WERI-Rb-1 (cell line): ENCODE data around the gene YWHAB.

Experiments
- DNase-seq: peaks from one replicate; pipeline ENCODE4 v3.0.0-alpha.2; 2020
- H3K27ac ChIP-seq: fragments of 250-450 bp; sonication (Bioruptor Pico); 2 replicates; pipeline ENCODE4 v1.5.1; 2020; ENCODE audit warnings: mild to moderate bottlenecking, moderate library complexity
- H3K27me3 ChIP-seq: fragments of 250-450 bp; sonication (Bioruptor Pico); 2 replicates; pipeline ENCODE4 v1.5.1; 2021; ENCODE audit warnings: mild to moderate bottlenecking, low read depth, moderate library complexity; ENCODE audit not compliant: insufficient read depth, severe bottlenecking
- H3K36me3 ChIP-seq: fragments of 250-450 bp; sonication (Bioruptor Pico); 2 replicates; pipeline ENCODE4 v1.5.1; 2020; ENCODE audit warnings: mild to moderate bottlenecking, moderate library complexity
- H3K4me3 ChIP-seq: 2 replicates; pipeline ENCODE4 v1.5.1; 2011; ENCODE audit warnings: low read depth, mild to moderate bottlenecking, control low read depth, low read length
- H3K9me3 ChIP-seq: fragments of 250-450 bp; sonication (Bioruptor Pico); 2 replicates; pipeline ENCODE4 v1.5.1; 2021; ENCODE audit warnings: mild to moderate bottlenecking, moderate library complexity; ENCODE audit not compliant: severe bottlenecking
- TF ChIP-seq, protein P1 (sequence below): IDR thresholded peaks from 2 replicates; pipeline ENCODE4 v1.5.1; 2011; ENCODE audit warnings: low read depth, mild to moderate bottlenecking, control low read depth, inconsistent platforms, low read length

Gene YWHAB

DNA sequence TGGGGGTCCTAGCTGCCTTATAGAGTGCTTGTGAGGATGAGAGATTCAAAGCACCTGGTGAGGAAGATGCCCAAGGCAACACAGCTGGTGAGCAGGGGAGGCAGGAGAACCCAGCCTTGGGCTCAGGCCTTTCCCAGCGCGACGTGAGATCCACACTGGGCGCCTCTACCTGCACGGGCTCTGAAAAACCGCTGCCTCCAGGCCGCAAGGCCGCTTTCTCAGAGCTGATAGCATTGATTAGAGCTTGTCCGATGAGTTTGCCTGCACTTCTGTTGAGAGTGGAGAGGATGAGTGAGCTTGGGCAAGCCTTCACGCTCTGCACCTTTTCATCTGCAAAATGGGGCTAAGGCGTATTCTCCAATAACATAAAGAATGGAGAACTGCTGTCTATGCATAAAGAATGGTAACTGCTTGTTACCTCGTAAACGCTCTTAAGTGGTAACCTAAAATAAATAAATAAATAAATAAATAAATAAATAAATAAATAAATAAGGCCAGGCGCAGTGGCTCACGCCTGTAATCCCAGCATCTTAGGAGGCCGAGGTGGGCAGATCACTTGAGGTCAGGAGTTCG lies 25.3 kb downstream of the YWHAB start:
- peak overlapping the region; percentile 63 for H3K27ac ChIP-seq
- H3K27me3 ChIP-seq = no peaks in the 10 kb centered on the region
- DNase-seq = no peak
- TF ChIP-seq, protein P1, sequence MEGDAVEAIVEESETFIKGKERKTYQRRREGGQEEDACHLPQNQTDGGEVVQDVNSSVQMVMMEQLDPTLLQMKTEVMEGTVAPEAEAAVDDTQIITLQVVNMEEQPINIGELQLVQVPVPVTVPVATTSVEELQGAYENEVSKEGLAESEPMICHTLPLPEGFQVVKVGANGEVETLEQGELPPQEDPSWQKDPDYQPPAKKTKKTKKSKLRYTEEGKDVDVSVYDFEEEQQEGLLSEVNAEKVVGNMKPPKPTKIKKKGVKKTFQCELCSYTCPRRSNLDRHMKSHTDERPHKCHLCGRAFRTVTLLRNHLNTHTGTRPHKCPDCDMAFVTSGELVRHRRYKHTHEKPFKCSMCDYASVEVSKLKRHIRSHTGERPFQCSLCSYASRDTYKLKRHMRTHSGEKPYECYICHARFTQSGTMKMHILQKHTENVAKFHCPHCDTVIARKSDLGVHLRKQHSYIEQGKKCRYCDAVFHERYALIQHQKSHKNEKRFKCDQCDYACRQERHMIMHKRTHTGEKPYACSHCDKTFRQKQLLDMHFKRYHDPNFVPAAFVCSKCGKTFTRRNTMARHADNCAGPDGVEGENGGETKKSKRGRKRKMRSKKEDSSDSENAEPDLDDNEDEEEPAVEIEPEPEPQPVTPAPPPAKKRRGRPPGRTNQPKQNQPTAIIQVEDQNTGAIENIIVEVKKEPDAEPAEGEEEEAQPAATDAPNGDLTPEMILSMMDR = no peak
- peaks cover 31% of the 10 kb centered on the region for H3K36me3 ChIP-seq
- peak overlapping the region; percentile 92 for H3K4me3 ChIP-seq
- no peaks in the 10 kb centered on the region for H3K9me3 ChIP-seq

DNA sequence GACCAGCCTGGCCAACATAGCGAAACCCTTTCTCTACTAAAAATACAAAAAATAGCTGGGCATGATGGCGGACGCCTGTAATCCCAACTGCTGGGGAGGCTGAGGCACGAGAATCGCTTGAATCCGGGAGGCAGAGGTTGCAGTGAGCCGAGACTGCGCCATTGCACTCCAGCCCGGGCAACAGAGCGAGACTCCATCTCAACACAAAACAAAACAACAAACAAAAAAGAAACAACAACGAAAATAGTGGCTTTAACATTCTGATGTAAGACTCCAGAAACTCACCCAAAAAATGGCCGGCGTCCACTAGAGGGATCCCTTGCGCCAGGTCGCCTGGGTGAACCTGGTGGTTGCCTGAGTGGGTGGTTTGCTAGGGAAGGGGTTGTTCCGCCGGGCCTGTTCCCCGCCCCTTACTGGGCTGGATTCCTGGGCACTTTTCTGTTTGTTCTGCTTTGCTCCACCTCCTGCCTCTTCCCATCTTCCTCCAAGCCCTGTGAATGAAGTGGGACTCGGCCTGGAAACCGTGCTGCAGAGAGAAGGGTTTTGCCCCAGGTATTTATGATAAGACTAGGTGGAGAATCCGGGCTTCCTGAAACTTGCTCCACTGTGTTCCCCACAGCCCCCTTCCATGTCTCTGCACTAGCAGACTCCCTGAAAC lies 25.9 kb downstream of the YWHAB start:
- Histone ChIP-seq H3K36me3 (peaks cover 33% of the 10 kb centered on the region), H3K4me3 (no peak overlapping the region)
- peak; percentile 72 for DNase-seq

DNA sequence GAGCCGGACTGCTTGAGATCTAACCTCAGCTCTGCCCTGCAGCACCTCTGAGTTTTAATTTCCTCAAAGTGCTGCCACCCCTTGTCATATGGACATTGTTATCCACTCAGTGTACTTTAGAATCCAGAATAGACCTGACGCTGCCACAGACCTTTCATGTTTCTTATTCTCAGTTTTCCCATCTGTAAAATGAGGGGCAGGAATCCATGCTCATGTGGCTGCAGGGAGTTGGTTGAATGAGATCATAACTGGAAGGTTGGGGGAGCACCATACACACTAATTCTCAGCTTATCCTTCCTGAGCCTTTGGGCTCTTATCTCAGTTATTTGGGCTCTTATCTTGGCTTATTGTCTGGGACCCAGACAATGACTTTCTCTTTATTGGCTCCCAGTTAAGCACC lies 26.7 kb downstream of the YWHAB start:
- no peak for DNase-seq
- H3K4me3 ChIP-seq = no peak overlapping the region
- no peaks in the 10 kb centered on the region for H3K9me3 ChIP-seq
- TF ChIP-seq, protein P1 = no peak
- H3K27ac ChIP-seq = no peak overlapping the region
- H3K36me3 ChIP-seq = peaks cover 40% of the 10 kb centered on the region
- H3K27me3 ChIP-seq = no peaks in the 10 kb centered on the region

More for the DNA sequence above, 25.9 kb downstream of the YWHAB start:
- Histone ChIP-seq H3K9me3 (no peaks in the 10 kb centered on the region), H3K27ac (no peak overlapping the region), H3K27me3 (no peaks in the 10 kb centered on the region)
- TF ChIP-seq, protein P1 = peak; percentile 67

DNA sequence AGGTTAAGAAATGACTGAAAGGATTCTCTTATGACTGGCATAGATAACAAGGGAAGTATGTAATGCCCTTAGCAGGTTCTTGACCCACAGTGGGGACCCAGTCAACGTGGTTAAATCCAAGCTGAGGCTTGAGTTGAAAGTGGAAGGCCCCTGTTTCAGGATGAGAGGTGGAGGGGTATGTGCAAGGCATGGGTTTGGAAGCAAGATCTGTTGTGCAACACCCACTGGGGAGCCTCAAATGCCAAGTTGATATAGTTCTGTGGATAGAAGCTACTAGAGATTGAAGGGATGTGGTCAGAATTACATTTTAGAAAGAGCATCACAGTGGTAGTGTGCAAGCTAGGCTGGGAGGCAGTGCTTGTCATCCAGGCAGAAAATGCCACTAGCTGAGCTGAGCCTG lies 29.4 kb downstream of the YWHAB start:
- Histone ChIP-seq H3K27me3 (no peaks in the 10 kb centered on the region), H3K27ac (no peak overlapping the region), H3K36me3 (peaks cover 42% of the 10 kb centered on the region), H3K4me3 (no peak overlapping the region), H3K9me3 (no peaks in the 10 kb centered on the region)
- TF ChIP-seq, protein P1 = no peak
- DNase-seq = no peak

DNA sequence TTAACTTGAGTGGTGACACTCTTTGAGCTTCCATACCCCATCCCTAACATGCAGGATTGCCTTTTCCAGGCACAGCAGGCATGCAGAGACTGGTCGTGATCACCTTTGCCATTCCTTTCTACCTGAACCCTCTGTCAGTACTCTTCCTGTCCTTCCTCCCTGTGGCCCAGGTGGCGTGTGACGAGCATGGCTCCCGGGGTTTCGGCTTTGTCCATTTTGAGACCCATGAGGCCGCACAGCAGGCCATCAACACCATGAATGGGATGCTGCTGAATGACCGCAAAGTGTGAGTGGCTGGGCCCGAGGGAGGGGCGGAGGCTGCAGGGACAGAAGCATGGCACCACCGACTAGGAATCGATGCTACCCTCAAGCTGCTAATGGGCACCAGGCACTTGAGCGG lies 31.1 kb downstream of the YWHAB start:
- no peak for DNase-seq
- TF ChIP-seq, protein P1 = no peak
- Histone ChIP-seq H3K27ac (no peak overlapping the region), H3K27me3 (no peaks in the 10 kb centered on the region), H3K36me3 (peaks cover 42% of the 10 kb centered on the region), H3K9me3 (no peaks in the 10 kb centered on the region), H3K4me3 (no peak overlapping the region)
